GM19438 (cell line): ENCODE data around the gene AVPI1.
"Not testable (repeated sequence)": the region's sequence is repeated elsewhere in the genome, so short reads cannot be mapped to it uniquely, and the experiment has no call there.

Experiments used
- ATAC-seq: cut with Tn5 transposase; IDR thresholded peaks from one replicate; pipeline ENCODE4 v1.9.1; 2021; ENCODE audit warnings: low read depth; ENCODE audit not compliant: unreplicated experiment

The AVPI1 gene

GRCh38 chr10:97684368-97684713 lies 2.7 kb downstream of the AVPI1 start:
- not testable (repeated sequence) for ATAC-seq

GRCh38 chr10:97683556-97684367 lies 3.3 kb downstream of the AVPI1 start:
- ATAC-seq = no peak

- ATAC-seq = no peak
Observed at GRCh38 chr10:97682042-97682441, 5.0 kb downstream of the AVPI1 start.

GRCh38 chr10:97679594-97679993 lies 7.4 kb downstream of the AVPI1 start:
- ATAC-seq = no peak

GRCh38 chr10:97676770-97677581 lies 10.1 kb downstream of the AVPI1 start:
- peak; percentile 57 for ATAC-seq

GRCh38 chr10:97675222-97675621 lies 11.8 kb downstream of the AVPI1 start:
- ATAC-seq = no peak

- ATAC-seq = no peak
Observed at GRCh38 chr10:97673736-97674525, 13.1 kb downstream of the AVPI1 start.

GRCh38 chr10:97669571-97669970 lies 17.5 kb downstream of the AVPI1 start:
- ATAC-seq = no peak

- no peak for ATAC-seq
Observed at GRCh38 chr10:97667463-97667862, 19.6 kb downstream of the AVPI1 start.

GRCh38 chr10:97666992-97667391 lies 20.0 kb downstream of the AVPI1 start:
- no peak for ATAC-seq

GRCh38 chr10:97664282-97664850 lies 22.7 kb downstream of the AVPI1 start:
- no peak for ATAC-seq

- ATAC-seq = no peak
Observed at GRCh38 chr10:97659589-97659988, 27.5 kb downstream of the AVPI1 start.

GRCh38 chr10:97656777-97657176 lies 30.3 kb downstream of the AVPI1 start:
- no peak for ATAC-seq

GRCh38 chr10:97651773-97652172 lies 35.3 kb downstream of the AVPI1 start:
- no peak for ATAC-seq

- ATAC-seq = no peak
Observed at GRCh38 chr10:97650726-97651125, 36.3 kb downstream of the AVPI1 start.

- not testable (repeated sequence) for ATAC-seq
Observed at GRCh38 chr10:97649405-97649750, 37.7 kb downstream of the AVPI1 start.

GRCh38 chr10:97648562-97649404 lies 38.3 kb downstream of the AVPI1 start:
- ATAC-seq = peak; percentile 79

GRCh38 chr10:97647556-97647955 lies 39.5 kb downstream of the AVPI1 start:
- ATAC-seq = no peak

- ATAC-seq = no peak
Observed at GRCh38 chr10:97644936-97645335, 42.1 kb downstream of the AVPI1 start.

GRCh38 chr10:97643441-97643985 lies 43.5 kb downstream of the AVPI1 start:
- no peak for ATAC-seq
